Measurements from ENCODE around the gene FRYL. TPM values are rescaled to one million over a fixed set of nuclear protein-coding genes. Genes with fewer than 3 reads are reported as not detected.

Gene FRYL
- total and polyA plus RNA-seq, 2 donors = 33.2 to 44.2 TPM

- Histone ChIP-seq H3K27me3 (ENCODE audit: control insufficient read depth in 2 of 2, insufficient read depth in 1 of 2, low read length in 1 of 2) (no peaks in the 10 kb centered on the region), H3K9me3 (ENCODE audit: control insufficient read depth in 2 of 2, insufficient read depth in 1 of 2, low read length in 1 of 2) (no peaks in the 10 kb centered on the region), H3K36me3 (ENCODE audit: control insufficient read depth in 2 of 2, insufficient read depth in 2 of 2, low read length in 1 of 2) (no peaks in the 10 kb centered on the region), H3K4me1 (ENCODE audit: control insufficient read depth in 2 of 2, insufficient read depth in 2 of 2, low read length in 2 of 2) (peaks cover 10 to 15% of the 10 kb centered on the region in 2 donors), H3K27ac (ENCODE audit: low read depth in 1 of 2, low read length in 1 of 2) (peak overlapping the region; percentile 94 to 98), H3K4me3 (ENCODE audit: low read length in 2 of 2) (peak overlapping the region; percentile 90 to 95)
- DNase-seq (ENCODE audit: low read depth in 6 of 9, low spot score in 9 of 9) = peak in 2 of 9 donors; percentile 20 to 31
- WGBS = 1% methylated on average over 8 of the region's 8 CpGs
Observed at GRCh38 chr4:48778431-48779094, 1.5 kb downstream of the FRYL start.

GRCh38 chr4:48777739-48778138 is 2.3 kb downstream of the FRYL start:
- peak overlapping the region; percentile 90 to 95 for H3K4me3 ChIP-seq (ENCODE audit: low read length in 2 of 2)
- H3K4me1 ChIP-seq (ENCODE audit: control insufficient read depth in 2 of 2, insufficient read depth in 2 of 2, low read length in 2 of 2) = peaks cover 10 to 15% of the 10 kb centered on the region in 2 donors
- 50% methylated on average over 10 of the region's 10 CpGs for WGBS

GRCh38 chr4:48774760-48775710 is 5.0 kb downstream of the FRYL start:
- no peak overlapping the region for H3K27ac ChIP-seq (ENCODE audit: low read depth in 1 of 2, low read length in 1 of 2)

More at GRCh38 chr4:48777739-48778138, 2.3 kb downstream of the FRYL start:
- H3K27ac ChIP-seq (ENCODE audit: low read depth in 1 of 2, low read length in 1 of 2) = no peak overlapping the region
- DNase-seq (ENCODE audit: low read depth in 6 of 9, low spot score in 9 of 9) = no peak
- no peaks in the 10 kb centered on the region for H3K9me3 ChIP-seq (ENCODE audit: control insufficient read depth in 2 of 2, insufficient read depth in 1 of 2, low read length in 1 of 2)
- H3K27me3 ChIP-seq (ENCODE audit: control insufficient read depth in 2 of 2, insufficient read depth in 1 of 2, low read length in 1 of 2) = no peaks in the 10 kb centered on the region
- no peaks in the 10 kb centered on the region for H3K36me3 ChIP-seq (ENCODE audit: control insufficient read depth in 2 of 2, insufficient read depth in 2 of 2, low read length in 1 of 2)

GRCh38 chr4:48772556-48772955 is 7.5 kb downstream of the FRYL start:
- Histone ChIP-seq H3K27ac (ENCODE audit: low read depth in 1 of 2, low read length in 1 of 2) (no peak overlapping the region), H3K36me3 (ENCODE audit: control insufficient read depth in 2 of 2, insufficient read depth in 2 of 2, low read length in 1 of 2) (no peaks in the 10 kb centered on the region), H3K9me3 (ENCODE audit: control insufficient read depth in 2 of 2, insufficient read depth in 1 of 2, low read length in 1 of 2) (no peaks in the 10 kb centered on the region), H3K27me3 (ENCODE audit: control insufficient read depth in 2 of 2, insufficient read depth in 1 of 2, low read length in 1 of 2) (no peaks in the 10 kb centered on the region), H3K4me1 (ENCODE audit: control insufficient read depth in 2 of 2, insufficient read depth in 2 of 2, low read length in 2 of 2) (peaks cover 0 to under 1% of the 10 kb centered on the region in 2 donors), H3K4me3 (ENCODE audit: low read length in 2 of 2) (no peak overlapping the region)
- DNase-seq (ENCODE audit: low read depth in 6 of 9, low spot score in 9 of 9) = no peak
- 77% methylated on average over 3 of the region's 3 CpGs for WGBS

More at GRCh38 chr4:48774760-48775710, 5.0 kb downstream of the FRYL start:
- Histone ChIP-seq H3K36me3 (ENCODE audit: control insufficient read depth in 2 of 2, insufficient read depth in 2 of 2, low read length in 1 of 2) (no peaks in the 10 kb centered on the region), H3K4me3 (ENCODE audit: low read length in 2 of 2) (no peak overlapping the region), H3K27me3 (ENCODE audit: control insufficient read depth in 2 of 2, insufficient read depth in 1 of 2, low read length in 1 of 2) (no peaks in the 10 kb centered on the region), H3K4me1 (ENCODE audit: control insufficient read depth in 2 of 2, insufficient read depth in 2 of 2, low read length in 2 of 2) (peaks cover 5% of the 10 kb centered on the region in 2 donors), H3K9me3 (ENCODE audit: control insufficient read depth in 2 of 2, insufficient read depth in 1 of 2, low read length in 1 of 2) (no peaks in the 10 kb centered on the region)
- DNase-seq (ENCODE audit: low read depth in 6 of 9, low spot score in 9 of 9) = no peak
- WGBS = 90% methylated on average over 16 of the region's 16 CpGs

GRCh38 chr4:48767055-48767929 is 12.8 kb downstream of the FRYL start:
- H3K36me3 ChIP-seq (ENCODE audit: control insufficient read depth in 2 of 2, insufficient read depth in 2 of 2, low read length in 1 of 2) = no peaks in the 10 kb centered on the region
- WGBS = 98% methylated on average over 12 of the region's 12 CpGs
- H3K9me3 ChIP-seq (ENCODE audit: control insufficient read depth in 2 of 2, insufficient read depth in 1 of 2, low read length in 1 of 2) = no peaks in the 10 kb centered on the region
- H3K27ac ChIP-seq (ENCODE audit: low read depth in 1 of 2, low read length in 1 of 2) = no peak overlapping the region
- H3K27me3 ChIP-seq (ENCODE audit: control insufficient read depth in 2 of 2, insufficient read depth in 1 of 2, low read length in 1 of 2) = no peaks in the 10 kb centered on the region
- DNase-seq (ENCODE audit: low read depth in 6 of 9, low spot score in 9 of 9) = no peak
- peaks cover 5 to 6% of the 10 kb centered on the region in 2 donors for H3K4me1 ChIP-seq (ENCODE audit: control insufficient read depth in 2 of 2, insufficient read depth in 2 of 2, low read length in 2 of 2)
- H3K4me3 ChIP-seq (ENCODE audit: low read length in 2 of 2) = no peak overlapping the region

- H3K4me3 ChIP-seq (ENCODE audit: low read length in 2 of 2) = no peak overlapping the region
- no peak overlapping the region for H3K27ac ChIP-seq (ENCODE audit: low read depth in 1 of 2, low read length in 1 of 2)
- no peaks in the 10 kb centered on the region for H3K9me3 ChIP-seq (ENCODE audit: control insufficient read depth in 2 of 2, insufficient read depth in 1 of 2, low read length in 1 of 2)
- no peaks in the 10 kb centered on the region for H3K36me3 ChIP-seq (ENCODE audit: control insufficient read depth in 2 of 2, insufficient read depth in 2 of 2, low read length in 1 of 2)
- DNase-seq (ENCODE audit: low read depth in 6 of 9, low spot score in 9 of 9) = no peak
- 96% methylated on average over 4 of the region's 4 CpGs for WGBS
- H3K4me1 ChIP-seq (ENCODE audit: control insufficient read depth in 2 of 2, insufficient read depth in 2 of 2, low read length in 2 of 2) = peaks cover 5 to 6% of the 10 kb centered on the region in 2 donors
- H3K27me3 ChIP-seq (ENCODE audit: control insufficient read depth in 2 of 2, insufficient read depth in 1 of 2, low read length in 1 of 2) = no peaks in the 10 kb centered on the region
Observed at GRCh38 chr4:48766131-48766792, 13.8 kb downstream of the FRYL start.

GRCh38 chr4:48762408-48762807 is 17.7 kb downstream of the FRYL start:
- H3K27me3 ChIP-seq (ENCODE audit: control insufficient read depth in 2 of 2, insufficient read depth in 1 of 2, low read length in 1 of 2) = no peaks in the 10 kb centered on the region
- H3K36me3 ChIP-seq (ENCODE audit: control insufficient read depth in 2 of 2, insufficient read depth in 2 of 2, low read length in 1 of 2) = no peaks in the 10 kb centered on the region
- H3K27ac ChIP-seq (ENCODE audit: low read depth in 1 of 2, low read length in 1 of 2) = no peak overlapping the region
- DNase-seq (ENCODE audit: low read depth in 6 of 9, low spot score in 9 of 9) = no peak
- peaks cover 5 to 6% of the 10 kb centered on the region in 2 donors for H3K4me1 ChIP-seq (ENCODE audit: control insufficient read depth in 2 of 2, insufficient read depth in 2 of 2, low read length in 2 of 2)
- H3K4me3 ChIP-seq (ENCODE audit: low read length in 2 of 2) = no peak overlapping the region
- H3K9me3 ChIP-seq (ENCODE audit: control insufficient read depth in 2 of 2, insufficient read depth in 1 of 2, low read length in 1 of 2) = no peaks in the 10 kb centered on the region

- Histone ChIP-seq H3K36me3 (ENCODE audit: control insufficient read depth in 2 of 2, insufficient read depth in 2 of 2, low read length in 1 of 2) (no peaks in the 10 kb centered on the region), H3K4me1 (ENCODE audit: control insufficient read depth in 2 of 2, insufficient read depth in 2 of 2, low read length in 2 of 2) (peaks cover 3 to 4% of the 10 kb centered on the region in 2 donors), H3K27ac (ENCODE audit: low read depth in 1 of 2, low read length in 1 of 2) (no peak overlapping the region), H3K27me3 (ENCODE audit: control insufficient read depth in 2 of 2, insufficient read depth in 1 of 2, low read length in 1 of 2) (no peaks in the 10 kb centered on the region), H3K9me3 (ENCODE audit: control insufficient read depth in 2 of 2, insufficient read depth in 1 of 2, low read length in 1 of 2) (no peaks in the 10 kb centered on the region), H3K4me3 (ENCODE audit: low read length in 2 of 2) (no peak overlapping the region)
- WGBS = 96% methylated on average over 3 of the region's 3 CpGs
- DNase-seq (ENCODE audit: low read depth in 6 of 9, low spot score in 9 of 9) = no peak
Observed at GRCh38 chr4:48761286-48761685, 18.8 kb downstream of the FRYL start.

Data from thymus (tissue), 11 donors.